Psoas muscle (tissue), 8 donors: ENCODE measurements around the gene NPEPL1. TPM values are rescaled to one million over a fixed set of nuclear protein-coding genes. Genes with fewer than 3 reads are reported as not detected.

Experiments used
- ATAC-seq, 4 donors: fragments of 200-7000 bp; cut with Tn5 transposase; one replicate each; pipeline ENCODE4 v1.9.1; 2020; ENCODE audit warnings: moderate library complexity in 3 of 4, mild to moderate bottlenecking in 2 of 4
- DNase-seq, 2 donors: peaks; one replicate each; pipeline ENCODE4 v3.0.0-alpha.2; 2020
- H3K27ac ChIP-seq: fragments of 200-600 bp; one replicate; pipeline ENCODE4 v1.8.0; 2022
- H3K27me3 ChIP-seq, 3 donors: fragments of 200-600 bp in 1 of 3; one replicate each; pipeline versions ENCODE4 v1.6.1 to v1.8.0; 2013 to 2022; ENCODE audit warnings: low read length in 2 of 3, mild to moderate bottlenecking in 2 of 3, moderate library complexity in 1 of 3; ENCODE audit not compliant: insufficient read depth in 3 of 3
- H3K36me3 ChIP-seq, 2 donors: fragments of 200-600 bp in 1 of 2; one replicate each; pipeline versions ENCODE4 v1.6.1 to v1.8.0; 2013 to 2022; ENCODE audit warnings: low read depth in 1 of 2, mild to moderate bottlenecking in 1 of 2, moderate library complexity in 1 of 2; ENCODE audit not compliant: insufficient read depth in 1 of 2
- H3K4me1 ChIP-seq: fragments of 200-600 bp; one replicate; pipeline ENCODE4 v1.8.0; 2022
- H3K4me3 ChIP-seq: fragments of 200-600 bp; one replicate; pipeline ENCODE4 v1.8.0; 2022; ENCODE audit warnings: mild to moderate bottlenecking
- H3K9me3 ChIP-seq: fragments of 200-600 bp; one replicate; pipeline ENCODE4 v1.8.0; 2022
- CTCF ChIP-seq: fragments of 200-600 bp; IDR thresholded peaks from one replicate; pipeline ENCODE4 v1.8.0; 2022; ENCODE audit warnings: antibody characterized with exemption
- WGBS, 3 donors: extraction: QIAGEN DNeasy Blood & Tissue Kit; methylation state at CpG; one replicate each; pipeline versions ENCODE4 v1.1.6 to v1.1.7; 2013; 5-methylcytosine and 5-hydroxymethylcytosine counted together
- intact Hi-C, 2 donors: fragments of 100-400 bp; cut with DNase I; formaldehyde crosslinking; loops; one replicate each; pipeline versions ENCODE4 v1.11.0 to v1.14.2; 2022
- polyA plus RNA-seq, 3 donors: library from polyadenylated mRNA; stranded (reverse); fragments of 200-250 nt; gene quantifications; one replicate each; pipeline ENCODE4 v1.2.3, GENCODE V29; 2013
- total RNA-seq, 4 donors: library from RNA; stranded (reverse); fragmentation: NEBNext Ultra II Directional in 2 of 4; extraction: Animal tissue kit (Norgen Biotek cat#: 25700) in 2 of 4; gene quantifications; one replicate each; pipeline versions ENCODE4 v1.2.1 to v1.2.4, GENCODE V29; 2021 to 2023
- donor health status: healthy with polysubstance abuse.
- donor health status: DM: no; HTN: no; CAD: no; lungs with moderate emphysema.
- donor health status: Bipolar disorder and iron deficiency.
- donor health status: healthy.
- donor health status: DM: yes; HTN: yes; CAD: no.
- donor health status: DM: no; HTN: no; CAD: no.
- donor health status: DM: no; HTN: no; CAD: no.
- donor health status: DM: yes; HTN: yes; CAD: no.

Gene NPEPL1
- total and polyA plus RNA-seq, 7 donors, result 18.4 to 52.3 (median 36.0) TPM

GRCh38 chr20:58694241-58695083 is 1.9 kb downstream of the NPEPL1 start:
- intact Hi-C loops, result loop anchor here (5.0 kb wide), 3 partner anchors 42 to 457 kb away; partner anchors contain the start of gene STX16 (in 1 of the 2)
- WGBS, 3 donors, result 91 to 94% (median 92%) methylated on average over 33 of the region's 33 CpGs
- ATAC-seq (no peak), DNase-seq (no peak)
- H3K4me1 ChIP-seq, result peaks cover 24% of the 10 kb centered on the region
- no peaks in the 10 kb centered on the region for H3K27me3 ChIP-seq
- H3K4me3 ChIP-seq, result no peak overlapping the region
- no peaks in the 10 kb centered on the region for H3K9me3 ChIP-seq
- peaks cover 0 to 43% of the 10 kb centered on the region in 2 donors for H3K36me3 ChIP-seq
- no peak overlapping the region for H3K27ac ChIP-seq
- TF ChIP-seq CTCF, result no peak

GRCh38 chr20:58695084-58695722 is 2.6 kb downstream of the NPEPL1 start:
- WGBS, 3 donors, result 88 to 89% (median 89%) methylated on average over 9 of the region's 9 CpGs
- H3K27me3 ChIP-seq, result no peaks in the 10 kb centered on the region
- no peak for ATAC-seq
- no peak for TF ChIP-seq CTCF
- no peak overlapping the region for H3K4me3 ChIP-seq
- H3K4me1 ChIP-seq, result peaks cover 24% of the 10 kb centered on the region
- H3K9me3 ChIP-seq, result no peaks in the 10 kb centered on the region
- intact Hi-C loops, result no loop called here
- peaks cover 0 to 51% of the 10 kb centered on the region in 2 donors for H3K36me3 ChIP-seq
- H3K27ac ChIP-seq, result no peak overlapping the region
- no peak for DNase-seq

GRCh38 chr20:58695895-58696375 is 3.3 kb downstream of the NPEPL1 start:
- Histone ChIP-seq H3K36me3 (peaks cover 0 to 58% of the 10 kb centered on the region in 2 donors), H3K27me3 (no peaks in the 10 kb centered on the region), H3K27ac (no peak overlapping the region), H3K4me1 (peaks cover 24% of the 10 kb centered on the region), H3K9me3 (no peaks in the 10 kb centered on the region), H3K4me3 (no peak overlapping the region)
- intact Hi-C loops, result no loop called here
- no peak for TF ChIP-seq CTCF
- ATAC-seq (no peak), DNase-seq (no peak)
- WGBS, 3 donors, result 85 to 89% (median 88%) methylated on average over 10 of the region's 10 CpGs

GRCh38 chr20:58696411-58696961 is 3.9 kb downstream of the NPEPL1 start:
- DNase-seq, result no peak
- no peak overlapping the region for H3K4me3 ChIP-seq
- WGBS, 3 donors, result 85% methylated on average over 10 of the region's 10 CpGs
- TF ChIP-seq CTCF, result no peak
- no peak for ATAC-seq
- H3K4me1 ChIP-seq, result peaks cover 20% of the 10 kb centered on the region
- H3K9me3 ChIP-seq, result no peaks in the 10 kb centered on the region
- intact Hi-C loops, result no loop called here
- H3K36me3 ChIP-seq, result peaks cover 0 to 61% of the 10 kb centered on the region in 2 donors
- no peak overlapping the region for H3K27ac ChIP-seq
- no peaks in the 10 kb centered on the region for H3K27me3 ChIP-seq
